Measurements from ENCODE around the gene KAT5. TPM values are rescaled to one million over a fixed set of nuclear protein-coding genes. Genes with fewer than 3 reads are reported as not detected.
"Not testable (repeated sequence)": the region's sequence is repeated elsewhere in the genome, so short reads cannot be mapped to it uniquely, and the experiment has no call there.

Gene KAT5
- total and polyA plus RNA-seq, 7 donors = 34.5 to 67.2 (median 42.9) TPM

DNA sequence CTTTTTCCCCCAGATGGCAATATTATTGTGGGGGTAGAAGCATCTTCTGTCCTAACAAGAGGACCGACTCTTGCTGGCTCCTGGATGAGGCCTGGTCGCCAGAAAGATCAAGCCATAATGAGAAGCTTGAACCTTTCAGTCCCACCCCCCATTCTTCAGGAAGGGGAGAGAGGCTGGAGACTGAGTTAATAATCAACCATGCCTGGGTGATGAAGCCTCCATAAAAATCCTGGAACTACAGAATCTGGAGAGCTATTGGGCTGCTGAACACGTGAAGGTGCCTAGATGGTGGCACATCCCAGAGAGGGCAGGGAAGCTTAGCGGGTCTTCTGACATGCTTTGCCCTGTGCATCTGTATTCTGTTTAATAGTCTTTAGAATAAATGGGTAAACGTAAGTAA, 52.4 kb downstream of the KAT5 start:
- 68 to 75% (median 71%) methylated on average over 5 of the region's 5 CpGs for WGBS, 3 donors
- Histone ChIP-seq H3K4me1 (no peaks in the 10 kb centered on the region), H3K4me3 (no peak overlapping the region), H3K9me3 (no peaks in the 10 kb centered on the region), H3K27me3 (ENCODE audit: insufficient read depth in 3 of 3, low read length in 2 of 3) (peaks cover 0 to 7% (median 0%) of the 10 kb centered on the region in 3 donors), H3K27ac (no peak overlapping the region), H3K36me3 (ENCODE audit: insufficient read depth in 1 of 2, low read depth in 1 of 2) (no peaks in the 10 kb centered on the region)
- ATAC-seq = no peak
- TF ChIP-seq CTCF (IDR thresholded peaks at IDR 0.05) = no peak
- DNase-seq = no peak
- intact Hi-C loops (cut with DNase I) = no loop called here

DNA sequence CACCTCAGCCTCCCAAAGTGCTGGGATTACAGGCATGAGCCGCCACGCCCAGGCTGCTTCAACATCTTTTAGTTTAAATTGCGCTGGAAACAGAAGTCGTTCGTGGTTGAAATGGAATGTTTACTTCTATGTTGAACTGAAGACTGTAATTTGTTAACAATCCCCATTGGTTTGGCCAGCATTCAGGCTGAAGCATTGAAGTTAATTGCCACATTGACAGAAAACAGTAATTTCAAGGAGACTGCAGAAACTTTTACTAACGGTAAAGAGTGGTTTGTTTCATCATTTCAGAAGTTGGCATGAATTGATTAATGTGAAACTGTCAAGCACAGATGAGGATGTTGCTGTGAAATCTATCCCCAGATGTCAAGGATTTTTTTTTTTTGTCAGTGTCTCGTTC, 54.5 kb downstream of the KAT5 start:
- H3K9me3 ChIP-seq = no peaks in the 10 kb centered on the region
- no peak for ATAC-seq
- H3K4me3 ChIP-seq = no peak overlapping the region
- no peaks in the 10 kb centered on the region for H3K4me1 ChIP-seq
- intact Hi-C loops (cut with DNase I) = no loop called here
- no peak for TF ChIP-seq CTCF (IDR thresholded peaks at IDR 0.05)
- no peak for DNase-seq
- no peaks in the 10 kb centered on the region for H3K36me3 ChIP-seq (ENCODE audit: insufficient read depth in 1 of 2, low read depth in 1 of 2)
- WGBS, 3 donors = 56 to 64% (median 57%) methylated on average over 7 of the region's 7 CpGs
- no peaks in the 10 kb centered on the region for H3K27me3 ChIP-seq (ENCODE audit: insufficient read depth in 3 of 3, low read length in 2 of 3)
- no peak overlapping the region for H3K27ac ChIP-seq

DNA sequence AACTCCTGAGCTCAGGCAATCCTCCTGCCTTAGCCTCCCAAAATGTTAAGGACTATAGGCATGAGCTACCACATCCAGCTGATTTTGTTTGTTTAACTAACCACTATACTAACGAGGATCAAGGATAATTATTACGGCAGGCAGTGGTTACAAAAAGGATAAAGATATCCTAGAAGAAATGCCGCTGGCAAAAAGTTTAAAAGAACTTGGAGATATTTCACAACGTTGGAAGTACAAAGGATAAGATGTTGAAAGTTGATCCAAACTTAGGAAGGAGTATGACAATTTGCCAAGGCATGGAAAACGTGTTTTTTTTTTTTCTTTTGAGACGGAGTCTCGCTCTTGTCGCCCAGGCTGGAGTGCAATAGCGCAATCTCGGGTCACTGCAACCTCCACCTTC, 55.4 kb downstream of the KAT5 start:
- no peak for TF ChIP-seq CTCF (IDR thresholded peaks at IDR 0.05)
- intact Hi-C loops (cut with DNase I) = no loop called here
- WGBS, 3 donors = 69 to 80% (median 76%) methylated on average over 10 of the region's 10 CpGs
- H3K36me3 ChIP-seq (ENCODE audit: insufficient read depth in 1 of 2, low read depth in 1 of 2) = no peaks in the 10 kb centered on the region
- H3K27me3 ChIP-seq (ENCODE audit: insufficient read depth in 3 of 3, low read length in 2 of 3) = no peaks in the 10 kb centered on the region
- no peaks in the 10 kb centered on the region for H3K9me3 ChIP-seq
- H3K4me1 ChIP-seq = no peaks in the 10 kb centered on the region
- no peak for ATAC-seq
- no peak overlapping the region for H3K27ac ChIP-seq
- DNase-seq = no peak
- H3K4me3 ChIP-seq = no peak overlapping the region

- DNase-seq; H3K36me3 ChIP-seq (ENCODE audit: insufficient read depth in 1 of 2, low read depth in 1 of 2); H3K4me1 ChIP-seq; ATAC-seq; H3K27ac ChIP-seq; H3K4me3 ChIP-seq; H3K9me3 ChIP-seq; H3K27me3 ChIP-seq (ENCODE audit: insufficient read depth in 3 of 3, low read length in 2 of 3); intact Hi-C loops (cut with DNase I): not testable (repeated sequence)
- WGBS, 3 donors = 66 to 76% (median 75%) methylated on average over 5 of the region's 5 CpGs
Observed at GRCh38 chr11:65767806-65768205, 55.8 kb downstream of the KAT5 start.

Other genes with a start within 250 kb of the KAT5 start
- gene MALAT1, start 213.2 kb upstream of the KAT5 start, total RNA-seq = over 10,000 TPM in 1 of 4 donors, 1,000 to 10,000 TPM in 3; 3,071 to 11,376 (median 4,986) TPM
- gene MALAT1, start 213.2 kb upstream of the KAT5 start, polyA plus RNA-seq = 100 to 1,000 TPM; 102 to 846 (median 299) TPM
- gene SCYL1, start 187.2 kb upstream of the KAT5 start, total RNA-seq = 100 to 1,000 TPM in 1 of 4 donors, 10 to 100 TPM in 3; 77.8 to 106 (median 92.6) TPM
- gene SCYL1, start 187.2 kb upstream of the KAT5 start, polyA plus RNA-seq = 10 to 100 TPM; 66.9 to 87.4 (median 79.4) TPM
- gene LTBP3, start 153.9 kb upstream of the KAT5 start, total RNA-seq = 10 to 100 TPM; 27.9 to 82.3 (median 51.4) TPM
- 10 to 100 TPM; 12.7 to 19.2 (median 17.2) TPM for gene LTBP3, start 153.9 kb upstream of the KAT5 start, polyA plus RNA-seq
- gene ZNRD2, start 141.8 kb upstream of the KAT5 start, total RNA-seq = 10 to 100 TPM; 31.6 to 43.5 (median 38.0) TPM
- gene ZNRD2, start 141.8 kb upstream of the KAT5 start, polyA plus RNA-seq = 100 to 1,000 TPM in 1 of 3 donors, 10 to 100 TPM in 2; 58.8 to 118 (median 94.2) TPM
- 100 to 1,000 TPM in 1 of 4 donors, 10 to 100 TPM in 3; 59.0 to 110 (median 66.9) TPM for gene FAM89B, start 139.7 kb upstream of the KAT5 start, total RNA-seq
- gene FAM89B, start 139.7 kb upstream of the KAT5 start, polyA plus RNA-seq = 100 to 1,000 TPM in 1 of 3 donors, 10 to 100 TPM in 2; 66.9 to 112 (median 67.4) TPM
- gene EHBP1L1, start 136.2 kb upstream of the KAT5 start, total RNA-seq = 100 to 1,000 TPM; 208 to 345 (median 282) TPM
- gene EHBP1L1, start 136.2 kb upstream of the KAT5 start, polyA plus RNA-seq = 100 to 1,000 TPM; 114 to 177 (median 170) TPM
- under 1 TPM in 3 of 4 donors, not detected in 1; 0.19 to 0.56 (median 0.27) TPM for gene KCNK7, start 116.5 kb upstream of the KAT5 start, total RNA-seq
- gene KCNK7, start 116.5 kb upstream of the KAT5 start, polyA plus RNA-seq = 1 to 10 TPM in 1 of 3 donors, under 1 TPM in 2; 0.22 to 1.4 (median 0.99) TPM
- 10 to 100 TPM; 14.5 to 18.8 (median 16.8) TPM for gene MAP3K11, start 98.0 kb upstream of the KAT5 start, total RNA-seq
- 10 to 100 TPM in 2 of 3 donors, 1 to 10 TPM in 1; 8.8 to 13.9 (median 10.7) TPM for gene MAP3K11, start 98.0 kb upstream of the KAT5 start, polyA plus RNA-seq
- gene PCNX3, start 96.5 kb upstream of the KAT5 start, total RNA-seq = 10 to 100 TPM in 1 of 4 donors, 1 to 10 TPM in 3; 8.9 to 10.8 (median 9.7) TPM
- gene PCNX3, start 96.5 kb upstream of the KAT5 start, polyA plus RNA-seq = 10 to 100 TPM in 2 of 3 donors, 1 to 10 TPM in 1; 6.5 to 15.5 (median 11.4) TPM
- 10 to 100 TPM; 10.1 to 15.6 (median 11.3) TPM for gene SIPA1, start 74.2 kb upstream of the KAT5 start, total RNA-seq
- 10 to 100 TPM in 2 of 3 donors, 1 to 10 TPM in 1; 7.9 to 17.4 (median 13.7) TPM for gene SIPA1, start 74.2 kb upstream of the KAT5 start, polyA plus RNA-seq
- 10 to 100 TPM; 48.7 to 72.6 (median 65.2) TPM for gene RELA, start 49.3 kb upstream of the KAT5 start, total RNA-seq
- gene RELA, start 49.3 kb upstream of the KAT5 start, polyA plus RNA-seq = 10 to 100 TPM; 42.1 to 64.9 (median 64.0) TPM
- gene RNASEH2C, start 8.5 kb downstream of the KAT5 start, total RNA-seq = 10 to 100 TPM; 17.5 to 38.4 (median 28.1) TPM
- 10 to 100 TPM; 39.3 to 62.3 (median 47.1) TPM for gene RNASEH2C, start 8.5 kb downstream of the KAT5 start, polyA plus RNA-seq
- 10 to 100 TPM in 2 of 4 donors, 1 to 10 TPM in 2; 8.8 to 16.3 (median 12.7) TPM for gene AP5B1, start 68.7 kb downstream of the KAT5 start, total RNA-seq
- gene AP5B1, start 68.7 kb downstream of the KAT5 start, polyA plus RNA-seq = 10 to 100 TPM in 1 of 3 donors, 1 to 10 TPM in 2; 6.1 to 20.5 (median 6.4) TPM
- not detected for gene OVOL1, start 74.8 kb downstream of the KAT5 start, total RNA-seq
- under 1 TPM in 1 of 3 donors, not detected in 2; 0.01 TPM for gene OVOL1, start 74.8 kb downstream of the KAT5 start, polyA plus RNA-seq
- gene SNX32, start 121.7 kb downstream of the KAT5 start, total RNA-seq = not detected
- under 1 TPM in 2 of 3 donors, not detected in 1; 0.05 to 0.20 TPM for gene SNX32, start 121.7 kb downstream of the KAT5 start, polyA plus RNA-seq
- gene CFL1, start 145.9 kb downstream of the KAT5 start, total RNA-seq = 100 to 1,000 TPM; 175 to 388 (median 238) TPM
- 100 to 1,000 TPM; 190 to 843 (median 225) TPM for gene CFL1, start 145.9 kb downstream of the KAT5 start, polyA plus RNA-seq
- gene MUS81, start 148.2 kb downstream of the KAT5 start, total RNA-seq = 10 to 100 TPM; 28.0 to 35.6 (median 31.4) TPM
- gene MUS81, start 148.2 kb downstream of the KAT5 start, polyA plus RNA-seq = 10 to 100 TPM; 32.5 to 55.3 (median 44.4) TPM
- 10 to 100 TPM; 20.8 to 46.6 (median 31.3) TPM for gene EFEMP2, start 160.5 kb downstream of the KAT5 start, total RNA-seq
- 10 to 100 TPM; 14.8 to 20.8 (median 18.5) TPM for gene EFEMP2, start 160.5 kb downstream of the KAT5 start, polyA plus RNA-seq
- gene CTSW, start 167.6 kb downstream of the KAT5 start, total RNA-seq = under 1 TPM; 0.22 to 0.64 (median 0.37) TPM
- under 1 TPM; 0.08 to 0.91 (median 0.22) TPM for gene CTSW, start 167.6 kb downstream of the KAT5 start, polyA plus RNA-seq
- 10 to 100 TPM; 27.7 to 42.5 (median 37.0) TPM for gene FIBP, start 176.2 kb downstream of the KAT5 start, total RNA-seq
- gene FIBP, start 176.2 kb downstream of the KAT5 start, polyA plus RNA-seq = 10 to 100 TPM; 32.2 to 73.9 (median 44.1) TPM
- gene CCDC85B, start 178.4 kb downstream of the KAT5 start, total RNA-seq = 10 to 100 TPM; 16.7 to 39.6 (median 27.8) TPM
- gene CCDC85B, start 178.4 kb downstream of the KAT5 start, polyA plus RNA-seq = 10 to 100 TPM; 24.7 to 35.9 (median 26.5) TPM
- gene FOSL1, start 188.1 kb downstream of the KAT5 start, total RNA-seq = 10 to 100 TPM in 3 of 4 donors, under 1 TPM in 1; 0.75 to 12.6 (median 11.5) TPM
- gene FOSL1, start 188.1 kb downstream of the KAT5 start, polyA plus RNA-seq = 100 to 1,000 TPM in 1 of 3 donors, 1 to 10 TPM in 2; 5.7 to 257 (median 7.8) TPM
- gene C11orf68, start 206.8 kb downstream of the KAT5 start, total RNA-seq = 10 to 100 TPM; 52.8 to 71.9 (median 59.9) TPM
- gene C11orf68, start 206.8 kb downstream of the KAT5 start, polyA plus RNA-seq = 10 to 100 TPM; 60.3 to 98.7 (median 75.0) TPM
- gene DRAP1, start 207.2 kb downstream of the KAT5 start, total RNA-seq = 100 to 1,000 TPM in 1 of 4 donors, 10 to 100 TPM in 3; 74.5 to 138 (median 91.3) TPM
- 100 to 1,000 TPM; 121 to 217 (median 134) TPM for gene DRAP1, start 207.2 kb downstream of the KAT5 start, polyA plus RNA-seq
- gene TSGA10IP, start 233.2 kb downstream of the KAT5 start, total RNA-seq = not detected
- gene TSGA10IP, start 233.2 kb downstream of the KAT5 start, polyA plus RNA-seq = not detected
- gene SART1, start 249.5 kb downstream of the KAT5 start, total RNA-seq = 10 to 100 TPM; 36.3 to 55.4 (median 49.3) TPM
- 10 to 100 TPM; 40.3 to 58.7 (median 44.7) TPM for gene SART1, start 249.5 kb downstream of the KAT5 start, polyA plus RNA-seq